Neural crest cell (in vitro differentiated cells): ENCODE results near the gene ERICH4. TPM values are rescaled to one million over a fixed set of nuclear protein-coding genes. Genes with fewer than 3 reads are reported as not detected.
"Not testable (repeated sequence)": the region's sequence is repeated elsewhere in the genome, so short reads cannot be mapped to it uniquely, and the experiment has no call there.

ENCODE experiments used
- DNase-seq: peaks from one replicate; pipeline ENCODE4 v3.0.0; 2021; ENCODE audit warnings: low read depth, mixed read lengths, low spot score
- H3K27ac Mint-ChIP-seq: one replicate; pipeline ENCODE4 v1.8.0; 2021; ENCODE audit warnings: mild to moderate bottlenecking, mixed read lengths; ENCODE audit not compliant: unreplicated experiment
- H3K27me3 Mint-ChIP-seq: 2 replicates; pipeline ENCODE4 v1.8.0; 2021; ENCODE audit warnings: low read depth, mild to moderate bottlenecking, mixed read lengths
- H3K36me3 Mint-ChIP-seq: 2 replicates; pipeline ENCODE4 v1.8.0; 2021; ENCODE audit warnings: low read depth, mild to moderate bottlenecking, mixed read lengths
- H3K4me1 Mint-ChIP-seq: 2 replicates; pipeline ENCODE4 v1.8.0; 2021; ENCODE audit warnings: mixed read lengths
- H3K4me3 Mint-ChIP-seq: one replicate; pipeline ENCODE4 v1.8.0; 2021; ENCODE audit warnings: mild to moderate bottlenecking, mixed read lengths
- H3K9me3 Mint-ChIP-seq: 2 replicates; pipeline ENCODE4 v1.8.0; 2021; ENCODE audit warnings: mixed read lengths
- CTCF ChIP-seq: fragments of 200-600 bp; sonication (generic); conservative IDR thresholded peaks from 2 replicates; pipeline ENCODE4 v1.5.0; 2021; ENCODE audit warnings: antibody characterized with exemption, mild to moderate bottlenecking
- total RNA-seq: library from RNA; stranded (reverse); gene quantifications from 2 replicates; pipeline ENCODE4 v1.2.1, GENCODE V29; 2021

ERICH4 gene
- total RNA-seq, 1 donor from 2014 or later = not detected

GRCh38 chr19:41478171-41478570 lies 35.2 kb downstream of the ERICH4 start:
- Mint-ChIP-seq H3K9me3 (peaks cover 6% of the 10 kb centered on the region), H3K27ac (no peak overlapping the region), H3K4me1 (no peaks in the 10 kb centered on the region), H3K27me3 (peaks cover 32% of the 10 kb centered on the region), H3K4me3 (no peak overlapping the region), H3K36me3 (no peaks in the 10 kb centered on the region)
- no peak for TF ChIP-seq CTCF
- DNase-seq = no peak

- Mint-ChIP-seq H3K36me3 (no peaks in the 10 kb centered on the region), H3K4me3 (no peak overlapping the region)
- TF ChIP-seq CTCF = no peak
Measured at GRCh38 chr19:41478875-41479756, 36.2 kb downstream of the ERICH4 start.

GRCh38 chr19:41479757-41480191 lies 36.8 kb downstream of the ERICH4 start:
- Mint-ChIP-seq H3K9me3 (peaks cover 11% of the 10 kb centered on the region), H3K27ac (no peak overlapping the region), H3K36me3 (no peaks in the 10 kb centered on the region), H3K27me3 (peaks cover 28% of the 10 kb centered on the region), H3K4me3 (no peak overlapping the region), H3K4me1 (no peaks in the 10 kb centered on the region)
- no peak for DNase-seq
- no peak for TF ChIP-seq CTCF

More at GRCh38 chr19:41478875-41479756, 36.2 kb downstream of the ERICH4 start:
- Mint-ChIP-seq H3K9me3 (peaks cover 7% of the 10 kb centered on the region), H3K4me1 (no peaks in the 10 kb centered on the region), H3K27ac (no peak overlapping the region), H3K27me3 (peaks cover 28% of the 10 kb centered on the region)
- DNase-seq = no peak

- peaks cover 30% of the 10 kb centered on the region for H3K27me3 Mint-ChIP-seq
- no peak overlapping the region for H3K4me3 Mint-ChIP-seq
- H3K27ac Mint-ChIP-seq = no peak overlapping the region
- no peak for TF ChIP-seq CTCF
- no peaks in the 10 kb centered on the region for H3K36me3 Mint-ChIP-seq
- H3K9me3 Mint-ChIP-seq = peaks cover 11% of the 10 kb centered on the region
- no peaks in the 10 kb centered on the region for H3K4me1 Mint-ChIP-seq
- no peak for DNase-seq
Measured at GRCh38 chr19:41480336-41480735, 37.4 kb downstream of the ERICH4 start.

- H3K27me3 Mint-ChIP-seq = peaks cover 17% of the 10 kb centered on the region
- H3K4me3 Mint-ChIP-seq = no peak overlapping the region
- H3K4me1 Mint-ChIP-seq = no peaks in the 10 kb centered on the region
- no peak for TF ChIP-seq CTCF
- no peaks in the 10 kb centered on the region for H3K36me3 Mint-ChIP-seq
- DNase-seq = no peak
- H3K9me3 Mint-ChIP-seq = peaks cover 11% of the 10 kb centered on the region
- H3K27ac Mint-ChIP-seq = no peak overlapping the region
Measured at GRCh38 chr19:41484822-41485221, 41.9 kb downstream of the ERICH4 start.

- not testable (repeated sequence) for DNase-seq, H3K27ac Mint-ChIP-seq, H3K4me3 Mint-ChIP-seq, H3K4me1 Mint-ChIP-seq, H3K36me3 Mint-ChIP-seq
- Mint-ChIP-seq H3K27me3 (peaks cover 14% of the 10 kb centered on the region), H3K9me3 (peaks cover 11% of the 10 kb centered on the region)
Measured at GRCh38 chr19:41486953-41487352, 44.0 kb downstream of the ERICH4 start.
